Stimulated activated naive CD8-positive, alpha-beta T cell treated with anti-CD3 and anti-CD28 coated beads, Interleukin-15, Interleukin-2, amounts not matched to agents 100 ng/mL and 50 ng/mL, for 24 hours (primary cell): ENCODE measurements around the gene NXNL2.

Experiments
- H3K27ac Mint-ChIP-seq: one replicate; pipeline ENCODE4 v1.8.0; 2021; ENCODE audit warnings: mild to moderate bottlenecking, mixed read lengths
- H3K27me3 Mint-ChIP-seq: one replicate; pipeline ENCODE4 v1.8.0; 2021; ENCODE audit warnings: mixed read lengths
- H3K36me3 Mint-ChIP-seq: one replicate; pipeline ENCODE4 v1.8.0; 2021; ENCODE audit warnings: low read depth, mixed read lengths
- H3K4me1 Mint-ChIP-seq: one replicate; pipeline ENCODE4 v1.8.0; 2021; ENCODE audit warnings: low read depth, mixed read lengths
- H3K4me3 Mint-ChIP-seq: one replicate; pipeline ENCODE4 v1.8.0; 2021; ENCODE audit warnings: mild to moderate bottlenecking, mixed read lengths
- H3K9me3 Mint-ChIP-seq: one replicate; pipeline ENCODE4 v1.8.0; 2021; ENCODE audit warnings: mixed read lengths

The NXNL2 gene

DNA sequence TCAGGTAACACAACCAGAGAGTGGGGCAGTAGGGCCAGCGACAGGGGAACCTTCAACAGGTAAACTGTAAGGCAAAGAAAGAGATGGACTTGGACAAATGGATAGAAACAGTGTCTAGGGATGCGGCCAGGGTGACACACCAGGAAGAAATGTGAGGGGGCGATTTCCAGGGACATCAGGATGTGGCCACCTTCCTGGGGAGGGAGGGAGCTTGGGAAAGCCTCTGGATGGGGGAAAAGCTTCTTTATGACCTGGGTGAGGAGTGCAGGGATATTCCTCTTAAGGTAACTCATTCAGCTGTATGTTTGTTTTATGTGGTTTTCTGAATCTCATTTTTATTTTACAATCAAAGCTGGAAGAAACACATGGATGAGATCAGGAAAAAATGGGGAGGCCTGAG is 11.9 kb upstream of the NXNL2 start:
- Mint-ChIP-seq H3K27me3 (peaks cover 11% of the 10 kb centered on the region), H3K4me1 (no peaks in the 10 kb centered on the region), H3K36me3 (no peaks in the 10 kb centered on the region), H3K27ac (no peak overlapping the region), H3K4me3 (no peak overlapping the region), H3K9me3 (no peaks in the 10 kb centered on the region)

DNA sequence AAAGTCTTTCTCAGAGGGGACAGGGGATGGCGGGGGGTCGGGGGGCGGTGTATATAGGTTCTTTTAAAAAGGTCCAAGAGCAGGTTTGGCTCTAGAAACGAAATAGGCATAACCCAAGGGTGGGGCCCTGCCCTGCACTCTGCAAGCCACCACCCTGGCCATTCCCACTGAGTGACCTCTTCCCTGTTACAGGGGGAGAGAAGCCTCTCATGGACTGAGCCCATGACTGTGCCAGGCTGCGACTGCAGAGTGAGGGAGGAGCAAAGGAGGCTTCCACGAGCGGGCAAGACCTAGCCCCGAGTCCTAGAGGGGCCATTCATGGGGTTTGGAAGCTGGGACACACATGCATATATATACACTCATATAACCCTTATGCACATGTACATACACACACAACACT is 10.1 kb upstream of the NXNL2 start:
- Mint-ChIP-seq H3K27ac (no peak overlapping the region), H3K4me3 (no peak overlapping the region), H3K9me3 (no peaks in the 10 kb centered on the region), H3K36me3 (no peaks in the 10 kb centered on the region), H3K4me1 (no peaks in the 10 kb centered on the region), H3K27me3 (peaks cover 11% of the 10 kb centered on the region)

- no peaks in the 10 kb centered on the region for H3K36me3 Mint-ChIP-seq
- peaks cover 20% of the 10 kb centered on the region for H3K27me3 Mint-ChIP-seq
- H3K4me3 Mint-ChIP-seq: no peak overlapping the region
- no peaks in the 10 kb centered on the region for H3K9me3 Mint-ChIP-seq
- H3K27ac Mint-ChIP-seq: no peak overlapping the region
- H3K4me1 Mint-ChIP-seq: no peaks in the 10 kb centered on the region
Measured at GRCh38 chr9:88527618-88528017, 7.4 kb upstream of the NXNL2 start.

- Mint-ChIP-seq H3K36me3 (no peaks in the 10 kb centered on the region), H3K4me1 (no peaks in the 10 kb centered on the region)
Measured at GRCh38 chr9:88528080-88528790, 6.7 kb upstream of the NXNL2 start.

DNA sequence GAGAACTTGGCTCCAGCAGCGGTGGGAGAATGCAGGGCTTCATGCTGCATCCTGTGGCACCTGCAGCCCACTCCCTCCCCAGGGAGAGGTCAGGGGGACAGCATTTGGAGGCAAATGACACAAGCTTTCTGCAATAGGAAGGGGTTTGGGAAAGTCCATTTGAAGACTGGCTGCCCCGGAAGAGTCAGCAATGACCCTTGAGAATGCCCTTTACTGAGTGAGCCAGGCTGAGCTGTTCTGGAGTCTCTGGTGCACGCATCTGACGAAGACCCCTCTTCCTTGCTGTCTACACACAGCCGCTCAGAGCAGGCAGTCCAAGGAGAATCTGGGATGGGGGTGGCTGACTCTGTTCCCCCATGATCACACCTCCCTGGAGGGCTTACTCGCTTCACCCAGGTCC is 5.5 kb upstream of the NXNL2 start:
- H3K4me1 Mint-ChIP-seq: peaks cover 6% of the 10 kb centered on the region
- H3K4me3 Mint-ChIP-seq: no peak overlapping the region
- no peaks in the 10 kb centered on the region for H3K9me3 Mint-ChIP-seq
- peaks cover 32% of the 10 kb centered on the region for H3K27me3 Mint-ChIP-seq
- no peaks in the 10 kb centered on the region for H3K36me3 Mint-ChIP-seq
- H3K27ac Mint-ChIP-seq: no peak overlapping the region

More at GRCh38 chr9:88528080-88528790, 6.7 kb upstream of the NXNL2 start:
- H3K27me3 Mint-ChIP-seq: peaks cover 27% of the 10 kb centered on the region
- no peak overlapping the region for H3K27ac Mint-ChIP-seq
- H3K4me3 Mint-ChIP-seq: no peak overlapping the region
- H3K9me3 Mint-ChIP-seq: no peaks in the 10 kb centered on the region

DNA sequence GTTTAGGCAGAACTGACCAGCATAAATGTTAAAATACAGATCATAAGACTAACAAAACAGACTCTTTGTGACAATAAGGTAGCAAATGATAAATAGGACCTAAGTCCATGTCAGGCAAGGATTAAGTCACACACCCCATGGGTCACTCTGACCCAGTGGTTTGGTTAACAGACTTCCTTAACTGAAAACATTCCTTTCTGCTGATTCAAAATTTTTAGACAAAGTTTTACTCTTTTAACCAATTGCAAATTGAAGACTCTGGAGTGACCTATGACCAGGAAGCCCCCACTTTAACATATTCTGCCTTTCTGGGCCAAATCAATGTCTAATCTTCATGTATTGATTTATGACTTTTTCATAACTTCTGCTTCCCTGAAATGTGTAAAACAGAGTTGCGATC is 4.9 kb upstream of the NXNL2 start:
- Mint-ChIP-seq H3K4me3 (no peak overlapping the region), H3K36me3 (no peaks in the 10 kb centered on the region), H3K9me3 (no peaks in the 10 kb centered on the region), H3K27me3 (peaks cover 32% of the 10 kb centered on the region), H3K27ac (no peak overlapping the region), H3K4me1 (peaks cover 6% of the 10 kb centered on the region)

- no peaks in the 10 kb centered on the region for H3K36me3 Mint-ChIP-seq
- H3K4me1 Mint-ChIP-seq: peaks cover 16% of the 10 kb centered on the region
- H3K9me3 Mint-ChIP-seq: no peaks in the 10 kb centered on the region
- H3K27me3 Mint-ChIP-seq: peaks cover 32% of the 10 kb centered on the region
- no peak overlapping the region for H3K27ac Mint-ChIP-seq
- no peak overlapping the region for H3K4me3 Mint-ChIP-seq
Measured at GRCh38 chr9:88531920-88532698, 2.9 kb upstream of the NXNL2 start.

- H3K27ac Mint-ChIP-seq: no peak overlapping the region
- peaks cover 16% of the 10 kb centered on the region for H3K4me1 Mint-ChIP-seq
- peaks cover 45% of the 10 kb centered on the region for H3K27me3 Mint-ChIP-seq
- no peak overlapping the region for H3K4me3 Mint-ChIP-seq
- H3K9me3 Mint-ChIP-seq: no peaks in the 10 kb centered on the region
- H3K36me3 Mint-ChIP-seq: no peaks in the 10 kb centered on the region
Measured at GRCh38 chr9:88533951-88534455, 975 bp upstream of the NXNL2 start.

DNA sequence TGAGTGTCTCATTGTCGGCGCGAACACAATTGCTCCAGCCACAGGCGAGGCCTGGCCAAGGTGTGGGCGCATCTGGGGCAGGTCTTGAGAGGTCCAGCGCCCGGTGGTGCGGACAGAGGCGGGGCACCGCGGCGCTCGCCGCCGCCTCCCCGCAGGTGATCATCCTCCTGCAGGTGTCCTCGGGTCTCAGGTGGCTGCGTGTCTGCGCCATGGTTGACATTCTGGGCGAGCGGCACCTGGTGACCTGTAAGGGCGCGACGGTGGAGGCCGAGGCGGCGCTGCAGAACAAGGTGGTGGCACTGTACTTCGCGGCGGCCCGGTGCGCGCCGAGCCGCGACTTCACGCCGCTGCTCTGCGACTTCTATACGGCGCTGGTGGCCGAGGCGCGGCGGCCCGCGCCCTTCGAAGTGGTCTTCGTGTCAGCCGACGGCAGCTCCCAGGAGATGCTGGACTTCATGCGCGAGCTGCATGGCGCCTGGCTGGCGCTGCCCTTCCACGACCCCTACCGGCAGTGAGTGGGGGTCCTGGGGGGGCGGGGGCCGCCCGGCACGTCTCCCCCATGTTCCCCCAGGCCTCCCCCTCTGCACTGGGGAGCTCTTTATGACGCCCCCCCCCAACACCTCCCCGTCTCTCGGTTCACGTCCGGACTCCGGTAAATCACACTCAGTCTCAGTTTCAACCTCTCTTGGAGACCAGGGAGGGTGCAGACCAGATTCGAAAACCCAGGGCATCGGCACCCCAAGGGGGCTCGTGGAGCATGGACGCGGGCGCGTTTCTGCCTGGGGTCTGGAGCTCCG is 446 bp downstream of the NXNL2 start:
- Mint-ChIP-seq H3K27me3 (peaks cover 49% of the 10 kb centered on the region), H3K4me1 (peaks cover 16% of the 10 kb centered on the region), H3K27ac (no peak overlapping the region), H3K4me3 (no peak overlapping the region), H3K36me3 (no peaks in the 10 kb centered on the region), H3K9me3 (no peaks in the 10 kb centered on the region)

- H3K4me3 Mint-ChIP-seq: no peak overlapping the region
Measured at GRCh38 chr9:88536023-88536324, 996 bp downstream of the NXNL2 start.

GRCh38 chr9:88536951-88537760 is 2.2 kb downstream of the NXNL2 start:
- peaks cover 53% of the 10 kb centered on the region for H3K27me3 Mint-ChIP-seq
- peaks cover 16% of the 10 kb centered on the region for H3K4me1 Mint-ChIP-seq
- no peaks in the 10 kb centered on the region for H3K36me3 Mint-ChIP-seq
- H3K27ac Mint-ChIP-seq: no peak overlapping the region
- H3K9me3 Mint-ChIP-seq: no peaks in the 10 kb centered on the region
- H3K4me3 Mint-ChIP-seq: no peak overlapping the region

More at GRCh38 chr9:88536023-88536324, 996 bp downstream of the NXNL2 start:
- Mint-ChIP-seq H3K4me1 (peaks cover 16% of the 10 kb centered on the region), H3K27ac (no peak overlapping the region), H3K27me3 (peaks cover 50% of the 10 kb centered on the region), H3K36me3 (no peaks in the 10 kb centered on the region), H3K9me3 (no peaks in the 10 kb centered on the region)

DNA sequence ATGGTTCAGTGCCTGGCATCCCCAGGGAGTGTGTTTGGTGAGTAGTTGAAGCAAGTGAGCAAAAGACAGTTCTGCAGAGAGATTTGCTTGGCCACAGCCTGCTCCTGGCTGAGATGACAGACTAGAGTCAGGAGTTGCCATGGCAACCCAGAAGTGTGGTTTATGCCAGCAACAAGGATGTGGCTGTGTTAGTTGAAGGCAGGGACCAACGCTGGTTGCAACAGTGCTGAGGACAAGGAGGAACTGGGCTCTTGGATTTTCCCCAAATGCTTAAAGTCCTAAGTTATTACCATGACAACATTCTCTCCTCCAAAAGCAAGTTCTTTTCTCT is 2.7 kb downstream of the NXNL2 start:
- Mint-ChIP-seq H3K9me3 (no peaks in the 10 kb centered on the region), H3K4me3 (no peak overlapping the region), H3K27ac (no peak overlapping the region), H3K4me1 (peaks cover 16% of the 10 kb centered on the region), H3K36me3 (no peaks in the 10 kb centered on the region), H3K27me3 (peaks cover 50% of the 10 kb centered on the region)

DNA sequence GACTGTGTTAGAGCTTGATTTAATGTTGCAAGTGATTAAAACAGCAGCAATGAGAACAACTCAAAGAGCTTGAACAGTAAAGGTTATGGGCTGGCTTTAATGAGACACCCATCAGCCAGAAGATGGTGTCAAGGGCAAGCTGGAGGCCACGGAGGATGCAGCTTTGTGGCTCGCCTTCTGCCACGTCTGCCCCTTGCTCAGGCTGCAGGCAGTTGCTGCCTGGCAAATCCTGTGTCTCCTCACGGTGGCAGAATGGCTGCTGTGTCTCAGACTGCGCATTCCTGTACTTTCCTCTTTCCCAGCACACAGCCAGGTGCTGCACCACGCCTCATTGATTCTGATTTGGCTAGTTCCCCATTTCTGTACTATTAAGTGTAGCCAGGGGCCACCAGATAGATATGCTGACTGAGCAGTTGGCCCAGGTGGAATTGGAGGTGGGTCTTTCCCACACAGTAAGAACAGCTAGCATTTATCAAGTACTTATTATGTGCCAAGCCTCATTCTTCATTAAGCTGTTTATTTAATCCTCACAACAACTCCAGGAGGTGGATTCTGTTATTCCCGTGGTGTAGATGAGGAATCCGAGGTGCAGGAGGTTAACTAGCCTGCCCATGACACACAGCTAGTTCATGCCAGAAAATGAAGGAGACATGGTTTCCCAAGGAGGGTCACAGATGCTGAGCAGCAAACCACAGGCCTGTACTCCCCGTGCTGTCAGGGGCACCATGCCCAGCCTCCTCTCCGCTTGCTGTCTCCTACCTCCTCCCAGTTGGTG is 3.5 kb downstream of the NXNL2 start:
- no peak overlapping the region for H3K27ac Mint-ChIP-seq
- H3K9me3 Mint-ChIP-seq: no peaks in the 10 kb centered on the region
- H3K4me3 Mint-ChIP-seq: no peak overlapping the region
- peaks cover 44% of the 10 kb centered on the region for H3K27me3 Mint-ChIP-seq
- peaks cover 16% of the 10 kb centered on the region for H3K4me1 Mint-ChIP-seq
- H3K36me3 Mint-ChIP-seq: no peaks in the 10 kb centered on the region

DNA sequence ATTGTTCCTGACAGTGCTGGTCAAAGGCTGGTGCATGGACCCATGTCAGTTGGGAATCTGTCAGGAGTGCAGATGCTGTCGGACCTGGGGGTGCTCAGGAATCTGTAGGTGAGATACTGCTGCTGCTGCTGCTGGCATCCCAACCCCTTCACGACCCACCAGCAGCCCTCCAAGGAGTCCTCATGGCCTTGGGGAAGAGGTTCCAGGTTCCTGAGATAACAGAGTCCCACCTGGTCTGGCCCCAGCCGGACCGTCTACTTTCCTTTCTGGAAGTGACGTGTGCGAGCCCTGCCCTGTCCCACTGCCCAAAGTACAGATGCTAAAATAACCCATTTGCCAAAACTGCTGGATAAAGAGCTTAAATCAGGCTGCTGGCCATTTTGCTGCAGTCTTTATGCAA is 4.3 kb downstream of the NXNL2 start:
- Mint-ChIP-seq H3K27ac (no peak overlapping the region), H3K4me1 (peaks cover 10% of the 10 kb centered on the region), H3K4me3 (no peak overlapping the region), H3K27me3 (peaks cover 38% of the 10 kb centered on the region), H3K9me3 (no peaks in the 10 kb centered on the region), H3K36me3 (no peaks in the 10 kb centered on the region)
